ENCODE results near the gene TRPT1. TPM values are rescaled to one million over a fixed set of nuclear protein-coding genes. Genes with fewer than 3 reads are reported as not detected.

TRPT1 gene
- total RNA-seq, 1 donor from 2014 or later: 42.2 TPM

DNA sequence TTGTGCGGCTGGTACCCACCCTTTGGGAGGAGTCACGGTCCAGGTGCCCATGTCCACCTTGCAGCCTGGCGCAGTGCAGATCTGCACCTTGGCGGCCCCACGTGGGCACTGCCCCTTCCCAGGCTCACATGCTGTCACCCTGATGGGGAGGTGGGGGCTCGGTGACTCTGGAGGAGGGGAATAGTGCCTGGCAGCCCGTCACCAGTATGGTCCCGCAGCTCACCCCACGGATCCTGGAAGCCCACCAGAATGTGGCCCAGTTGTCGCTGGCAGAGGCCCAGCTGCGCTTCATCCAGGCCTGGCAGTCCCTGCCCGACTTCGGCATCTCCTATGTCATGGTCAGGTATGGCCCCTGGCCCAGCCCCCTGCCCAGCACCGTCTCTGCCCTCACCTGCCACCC, 5.2 kb downstream of the TRPT1 start:
- no peak overlapping the region for H3K27ac Mint-ChIP-seq (ENCODE audit: unreplicated experiment)
- TF ChIP-seq, protein P1, sequence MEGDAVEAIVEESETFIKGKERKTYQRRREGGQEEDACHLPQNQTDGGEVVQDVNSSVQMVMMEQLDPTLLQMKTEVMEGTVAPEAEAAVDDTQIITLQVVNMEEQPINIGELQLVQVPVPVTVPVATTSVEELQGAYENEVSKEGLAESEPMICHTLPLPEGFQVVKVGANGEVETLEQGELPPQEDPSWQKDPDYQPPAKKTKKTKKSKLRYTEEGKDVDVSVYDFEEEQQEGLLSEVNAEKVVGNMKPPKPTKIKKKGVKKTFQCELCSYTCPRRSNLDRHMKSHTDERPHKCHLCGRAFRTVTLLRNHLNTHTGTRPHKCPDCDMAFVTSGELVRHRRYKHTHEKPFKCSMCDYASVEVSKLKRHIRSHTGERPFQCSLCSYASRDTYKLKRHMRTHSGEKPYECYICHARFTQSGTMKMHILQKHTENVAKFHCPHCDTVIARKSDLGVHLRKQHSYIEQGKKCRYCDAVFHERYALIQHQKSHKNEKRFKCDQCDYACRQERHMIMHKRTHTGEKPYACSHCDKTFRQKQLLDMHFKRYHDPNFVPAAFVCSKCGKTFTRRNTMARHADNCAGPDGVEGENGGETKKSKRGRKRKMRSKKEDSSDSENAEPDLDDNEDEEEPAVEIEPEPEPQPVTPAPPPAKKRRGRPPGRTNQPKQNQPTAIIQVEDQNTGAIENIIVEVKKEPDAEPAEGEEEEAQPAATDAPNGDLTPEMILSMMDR (IDR thresholded peaks at IDR 0.05): no peak
- H3K4me1 Mint-ChIP-seq (ENCODE audit: low read depth): peaks cover 15% of the 10 kb centered on the region
- no peaks in the 10 kb centered on the region for H3K36me3 Mint-ChIP-seq (ENCODE audit: low read depth)
- no peaks in the 10 kb centered on the region for H3K27me3 Mint-ChIP-seq (ENCODE audit: low read depth)
- no peaks in the 10 kb centered on the region for H3K9me3 Mint-ChIP-seq (ENCODE audit: low read depth)
- DNase-seq (ENCODE audit: low spot score): no peak
- no peak overlapping the region for H3K4me3 Mint-ChIP-seq (ENCODE audit: unreplicated experiment)

DNA sequence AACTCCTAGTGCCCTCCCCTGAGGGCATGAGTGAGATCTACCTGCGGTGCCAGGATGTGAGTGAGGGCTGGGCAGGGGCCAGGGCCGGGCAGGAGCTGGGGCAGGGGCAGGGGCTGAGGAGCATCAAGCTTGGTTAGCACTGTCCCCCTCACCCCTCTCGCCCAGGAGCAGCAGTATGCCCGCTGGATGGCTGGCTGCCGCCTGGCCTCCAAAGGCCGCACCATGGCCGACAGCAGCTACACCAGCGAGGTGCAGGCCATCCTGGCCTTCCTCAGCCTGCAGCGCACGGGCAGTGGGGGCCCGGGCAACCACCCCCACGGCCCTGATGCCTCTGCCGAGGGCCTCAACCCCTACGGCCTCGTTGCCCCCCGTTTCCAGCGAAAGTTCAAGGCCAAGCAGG, 5.7 kb downstream of the TRPT1 start:
- peak; percentile 90 for DNase-seq (ENCODE audit: low spot score)
- Mint-ChIP-seq H3K36me3 (ENCODE audit: low read depth) (no peaks in the 10 kb centered on the region), H3K9me3 (ENCODE audit: low read depth) (no peaks in the 10 kb centered on the region), H3K4me3 (ENCODE audit: unreplicated experiment) (no peak overlapping the region), H3K4me1 (ENCODE audit: low read depth) (peaks cover 12% of the 10 kb centered on the region), H3K27ac (ENCODE audit: unreplicated experiment) (no peak overlapping the region), H3K27me3 (ENCODE audit: low read depth) (no peaks in the 10 kb centered on the region)
- TF ChIP-seq, protein P1 (IDR thresholded peaks at IDR 0.05): no peak

DNA sequence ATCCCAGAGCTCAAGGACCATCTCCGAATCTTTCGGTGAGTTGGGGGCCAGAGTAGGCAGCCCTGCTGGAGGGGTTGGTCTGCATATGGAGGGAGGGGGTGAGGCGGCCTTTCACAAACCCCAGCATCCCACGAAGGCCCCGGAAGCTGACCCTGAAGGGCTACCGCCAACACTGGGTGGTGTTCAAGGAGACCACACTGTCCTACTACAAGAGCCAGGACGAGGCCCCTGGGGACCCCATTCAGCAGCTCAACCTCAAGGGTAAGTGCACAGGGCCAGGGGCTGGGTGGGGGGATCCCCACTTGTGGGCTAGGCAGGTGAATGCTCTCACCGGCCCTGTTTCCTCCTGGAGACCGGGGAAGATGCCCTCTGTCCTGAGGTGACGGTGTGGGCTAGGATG, 6.2 kb downstream of the TRPT1 start:
- Mint-ChIP-seq H3K9me3 (ENCODE audit: low read depth) (no peaks in the 10 kb centered on the region), H3K4me1 (ENCODE audit: low read depth) (peaks cover 7% of the 10 kb centered on the region)

GRCh38 chr11:64219354-64219684, 6.7 kb downstream of the TRPT1 start:
- TF ChIP-seq, protein P1 (IDR thresholded peaks at IDR 0.05): no peak
- H3K27me3 Mint-ChIP-seq (ENCODE audit: low read depth): no peaks in the 10 kb centered on the region
- H3K4me3 Mint-ChIP-seq (ENCODE audit: unreplicated experiment): no peak overlapping the region
- no peaks in the 10 kb centered on the region for H3K9me3 Mint-ChIP-seq (ENCODE audit: low read depth)
- H3K27ac Mint-ChIP-seq (ENCODE audit: unreplicated experiment): no peak overlapping the region
- peak; percentile 93 for DNase-seq (ENCODE audit: low spot score)
- no peaks in the 10 kb centered on the region for H3K36me3 Mint-ChIP-seq (ENCODE audit: low read depth)
- peaks cover 6% of the 10 kb centered on the region for H3K4me1 Mint-ChIP-seq (ENCODE audit: low read depth)

More for the DNA sequence above, 6.2 kb downstream of the TRPT1 start:
- Mint-ChIP-seq H3K27me3 (ENCODE audit: low read depth) (no peaks in the 10 kb centered on the region), H3K36me3 (ENCODE audit: low read depth) (no peaks in the 10 kb centered on the region), H3K27ac (ENCODE audit: unreplicated experiment) (no peak overlapping the region), H3K4me3 (ENCODE audit: unreplicated experiment) (no peak overlapping the region)
- TF ChIP-seq, protein P1 (IDR thresholded peaks at IDR 0.05): no peak
- DNase-seq (ENCODE audit: low spot score): no peak

- Mint-ChIP-seq H3K36me3 (ENCODE audit: low read depth) (no peaks in the 10 kb centered on the region), H3K9me3 (ENCODE audit: low read depth) (no peaks in the 10 kb centered on the region), H3K27me3 (ENCODE audit: low read depth) (no peaks in the 10 kb centered on the region), H3K4me3 (ENCODE audit: unreplicated experiment) (no peak overlapping the region), H3K27ac (ENCODE audit: unreplicated experiment) (no peak overlapping the region), H3K4me1 (ENCODE audit: low read depth) (peaks cover 1% of the 10 kb centered on the region)
- DNase-seq (ENCODE audit: low spot score): no peak
- TF ChIP-seq, protein P1 (IDR thresholded peaks at IDR 0.05): no peak
Observed at GRCh38 chr11:64218628-64219353, 7.2 kb downstream of the TRPT1 start.

All from chondrocyte (in vitro differentiated cells).